Erythroblast (primary cell): ENCODE data around the gene NBEA.

Experiments
- GATA1 ChIP-seq: IDR thresholded peaks from 2 replicates; pipeline ENCODE4 v1.6.1; 2011; ENCODE audit warnings: low read depth, mild to moderate bottlenecking, control low read depth, low read length, moderate library complexity
- POLR2A ChIP-seq: IDR thresholded peaks from 2 replicates; pipeline ENCODE4 v1.6.1; 2011; ENCODE audit warnings: mild to moderate bottlenecking, low read length

DNA sequence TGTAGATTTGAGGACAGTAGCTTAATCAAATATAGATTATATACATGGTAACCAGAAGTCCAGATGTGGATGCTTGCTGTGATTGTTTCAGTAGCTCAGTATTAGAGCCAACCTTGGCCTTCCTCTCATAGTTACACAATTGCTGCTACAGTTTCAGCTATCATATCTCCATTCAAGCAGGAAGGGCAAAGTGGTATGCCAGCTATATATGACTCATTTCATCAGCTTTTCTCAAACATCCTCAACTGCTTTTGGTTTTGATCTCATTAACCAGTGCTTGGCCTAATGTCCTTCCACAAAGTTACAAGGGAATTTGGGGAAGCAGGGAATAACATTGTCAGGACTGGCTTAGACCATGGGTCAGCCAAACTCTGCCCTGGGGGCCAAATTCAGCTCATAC, 607.4 kb downstream of the NBEA start:
- TF ChIP-seq POLR2A (no peak), GATA1 (no peak)
